Endothelial cell of umbilical vein (primary cell): ENCODE data around the gene ATP1A4. TPM values are rescaled to one million over a fixed set of nuclear protein-coding genes. Genes with fewer than 3 reads are reported as not detected.

Experiments
- BruUV-seq: library from RNA; stranded (reverse); fragments of 400-500 nt; replicated peaks from 2 replicates; lab custom pipeline; 2021; lab: Mats Ljungman, UMichigan
- CTCF ChIA-PET: fragments of 300-600, 350-600 bp; sonication (Branson Sonifier 250); formaldehyde crosslinking; loops from one replicate; lab custom pipeline; 2021; ENCODE audit warnings: antibody characterized with exemption, inconsistent platforms; lab: Charles Lee
- POLR2A ChIA-PET: fragments of 300-600, 350-600 bp; sonication (Branson Sonifier 250); formaldehyde crosslinking; loops from one replicate; lab custom pipeline; 2021; ENCODE audit warnings: antibody characterized with exemption, inconsistent platforms; lab: Charles Lee
- DNase-seq: peaks from one replicate; pipeline ENCODE4 v3.0.0-alpha.2; 2011; ENCODE audit warnings: low read depth, low spot score
- FAIRE-seq: peaks from 2 replicates; lab custom pipeline; 2011; peaks lifted over from hg19 to GRCh38; lab: Jason Lieb, UNC
- H2AFZ ChIP-seq: 2 replicates; pipeline ENCODE4 v1.6.0; 2012; ENCODE audit warnings: low read depth, low read length, control low read depth, inconsistent platforms
- H3K27ac ChIP-seq: 2 replicates; pipeline ENCODE4 v1.5.1; 2011; ENCODE audit warnings: low read depth, mild to moderate bottlenecking, control low read depth, low read length, moderate library complexity; ENCODE audit not compliant: insufficient read depth
- H3K27me3 ChIP-seq, 2 experiments: 2 replicates each; pipeline versions ENCODE4 v1.6.0 to v1.6.1; 2011; ENCODE audit warnings: low read length in 2 of 2, mixed read lengths in 1 of 2; ENCODE audit not compliant: control insufficient read depth in 2 of 2, insufficient read depth in 2 of 2
- H3K36me3 ChIP-seq, 2 experiments: 2 replicates in 1 of 2; 3 replicates in 1 of 2; pipeline ENCODE4 v1.5.1; 2011; ENCODE audit warnings: low read length in 2 of 2, mild to moderate bottlenecking in 1 of 2, moderate library complexity in 1 of 2; ENCODE audit not compliant: control insufficient read depth in 2 of 2, insufficient read depth in 2 of 2; ENCODE audit errors: extremely low read depth in 1 of 2
- H3K4me1 ChIP-seq: 3 replicates; pipeline ENCODE4 v1.5.1; 2011; ENCODE audit warnings: mild to moderate bottlenecking, low read length; ENCODE audit not compliant: control insufficient read depth, insufficient read depth; ENCODE audit errors: extremely low read depth
- H3K4me2 ChIP-seq: 2 replicates; pipeline ENCODE4 v1.6.1; 2011; ENCODE audit warnings: low read length, control low read depth, mixed read lengths; ENCODE audit not compliant: insufficient read depth
- H3K4me3 ChIP-seq, 3 experiments: fragments of 200-600 bp in 1 of 3; sonication (generic), shearing (Covaris generic) in 1 of 3; replicated peaks in 1 of 3; 2 replicates each; pipeline ENCODE4 v1.5.1; 2011 to 2016; ENCODE audit warnings: control low read depth in 3 of 3, low read length in 3 of 3, mild to moderate bottlenecking in 2 of 3, inconsistent platforms in 1 of 3, low read depth in 1 of 3, moderate library complexity in 1 of 3; ENCODE audit not compliant: insufficient read depth in 1 of 3
- H3K79me2 ChIP-seq: 2 replicates; pipeline ENCODE4 v1.6.0; 2012; ENCODE audit warnings: low read length, inconsistent platforms; ENCODE audit not compliant: control insufficient read depth, insufficient read depth
- H3K9ac ChIP-seq: replicated peaks from 2 replicates; pipeline ENCODE3; 2011; ENCODE audit warnings: low read length, control low read depth; ENCODE audit not compliant: insufficient read depth; ENCODE audit errors: extremely low read depth
- H3K9me1 ChIP-seq: replicated peaks from 3 replicates; pipeline ENCODE4 v1.6.0; 2011; ENCODE audit warnings: mild to moderate bottlenecking, low read length; ENCODE audit not compliant: control insufficient read depth, insufficient read depth; ENCODE audit errors: extremely low read depth
- H3K9me3 ChIP-seq: replicated peaks from 2 replicates; pipeline ENCODE4 v1.5.1; 2012; ENCODE audit warnings: low read length, inconsistent platforms; ENCODE audit not compliant: control insufficient read depth, insufficient read depth
- H4K20me1 ChIP-seq: replicated peaks from 2 replicates; pipeline ENCODE3; 2011; ENCODE audit warnings: mild to moderate bottlenecking, low read length; ENCODE audit not compliant: control insufficient read depth, insufficient read depth; ENCODE audit errors: extremely low read depth
- EZH2 ChIP-seq: IDR thresholded peaks from 2 replicates; pipeline ENCODE4 v1.6.1; 2012; ENCODE audit warnings: borderline replicate concordance, low read depth, mild to moderate bottlenecking, moderate library complexity, low read length, inconsistent platforms; ENCODE audit not compliant: severe bottlenecking
- FOS ChIP-seq: IDR thresholded peaks from 2 replicates; pipeline ENCODE4 v1.6.1; 2011; ENCODE audit warnings: mild to moderate bottlenecking, low read length, moderate library complexity, borderline replicate concordance; ENCODE audit not compliant: insufficient read depth
- GATA2 ChIP-seq: IDR thresholded peaks from 2 replicates; pipeline ENCODE4 v1.7.0; 2011; ENCODE audit warnings: low read depth, mild to moderate bottlenecking, moderate library complexity, mixed read lengths, low read length; ENCODE audit not compliant: insufficient read length, insufficient read depth
- MYC ChIP-seq: IDR thresholded peaks from one replicate; pipeline ENCODE4 v1.6.1; 2011; ENCODE audit warnings: mild to moderate bottlenecking, low read depth, low read length
- POLR2A ChIP-seq: IDR thresholded peaks from 2 replicates; pipeline ENCODE4 v1.6.1; 2012; ENCODE audit warnings: low read depth, mild to moderate bottlenecking, control low read depth, low read length
- POLR2AphosphoS5 ChIP-seq: IDR thresholded peaks from 2 replicates; pipeline ENCODE4 v1.6.1; 2012; ENCODE audit warnings: low read depth, mild to moderate bottlenecking, control low read depth, low read length, moderate library complexity; ENCODE audit not compliant: insufficient read depth
- dilution Hi-C: fragments of 300-500 bp; cut with MboI; formaldehyde crosslinking; loops from one replicate; pipeline ENCODE4 v1.15.0; 2019; ENCODE audit warnings: low sequenced_read_pairs; ENCODE audit not compliant: extremely low pct_ligation_motif_present
- intact Hi-C: fragments of 100-400 bp; cut with micrococcal nuclease; formaldehyde crosslinking; loops from one replicate; pipeline ENCODE4 v1.10.0; 2022
- polyA plus RNA-seq, 4 experiments: library from polyadenylated mRNA; depleted of rRNA in 3 of 4; stranded (reverse) in 3 of 4; unstranded in 1 of 4; fragments of >200 nt; gene quantifications; 2 replicates each; pipeline versions ENCODE4 v1.2.1 to v1.2.3, GENCODE V29; 2011 to 2012; ENCODE audit warnings: missing spikeins in 1 of 4
- total RNA-seq: library from RNA; stranded (reverse); gene quantifications from 2 replicates; pipeline ENCODE4 v1.2.3, GENCODE V29; 2021
- TF ChIP-seq, protein P1 (sequence below), 2 donors: IDR thresholded peaks; 1 replicate in 1 of 2; 2 replicates in 1 of 2; pipeline ENCODE4 v1.5.1; 2011; ENCODE audit warnings: low read length in 2 of 2, mild to moderate bottlenecking in 2 of 2, moderate library complexity in 2 of 2, control low read depth in 1 of 2, inconsistent platforms in 1 of 2, low read depth in 1 of 2; ENCODE audit not compliant: insufficient read depth in 1 of 2; ENCODE audit errors: extremely low read depth in 1 of 2

The ATP1A4 gene
- total and polyA plus RNA-seq, 2 donors (not counting 3 experiments of a cell fraction or from before 2014, with no cell fraction given) = not detected

GRCh38 chr1:160103658-160104408 lies 47.6 kb upstream of the ATP1A4 start:
- no TSS peak for BruUV-seq
- no peak for DNase-seq
- CTCF ChIA-PET = interaction anchor here (0.9 to 7.1 kb wide), 10 partner anchors 14 to 312 kb away, joined by 3 to 145 read pairs (median 8); partner anchors contain the start of gene KCNJ9
- Histone ChIP-seq H3K9me3 (no peaks in the 10 kb centered on the region), H3K4me2 (no peak overlapping the region), H3K9ac (no peak overlapping the region), H2AFZ (no peak overlapping the region), H3K79me2 (no peaks in the 10 kb centered on the region), H4K20me1 (no peaks in the 10 kb centered on the region), H3K4me1 (peaks cover 4% of the 10 kb centered on the region), H3K27me3 (peaks cover 30 to 44% of the 10 kb centered on the region in 2 experiments), H3K4me3 (no peak overlapping the region), H3K27ac (no peak overlapping the region), H3K9me1 (no peaks in the 10 kb centered on the region), H3K36me3 (no peaks in the 10 kb centered on the region)
- POLR2A ChIA-PET = no interaction called here
- no peak for TF ChIP-seq EZH2
- no peak for TF ChIP-seq POLR2A
- no peak for TF ChIP-seq FOS
- TF ChIP-seq, protein P1, sequence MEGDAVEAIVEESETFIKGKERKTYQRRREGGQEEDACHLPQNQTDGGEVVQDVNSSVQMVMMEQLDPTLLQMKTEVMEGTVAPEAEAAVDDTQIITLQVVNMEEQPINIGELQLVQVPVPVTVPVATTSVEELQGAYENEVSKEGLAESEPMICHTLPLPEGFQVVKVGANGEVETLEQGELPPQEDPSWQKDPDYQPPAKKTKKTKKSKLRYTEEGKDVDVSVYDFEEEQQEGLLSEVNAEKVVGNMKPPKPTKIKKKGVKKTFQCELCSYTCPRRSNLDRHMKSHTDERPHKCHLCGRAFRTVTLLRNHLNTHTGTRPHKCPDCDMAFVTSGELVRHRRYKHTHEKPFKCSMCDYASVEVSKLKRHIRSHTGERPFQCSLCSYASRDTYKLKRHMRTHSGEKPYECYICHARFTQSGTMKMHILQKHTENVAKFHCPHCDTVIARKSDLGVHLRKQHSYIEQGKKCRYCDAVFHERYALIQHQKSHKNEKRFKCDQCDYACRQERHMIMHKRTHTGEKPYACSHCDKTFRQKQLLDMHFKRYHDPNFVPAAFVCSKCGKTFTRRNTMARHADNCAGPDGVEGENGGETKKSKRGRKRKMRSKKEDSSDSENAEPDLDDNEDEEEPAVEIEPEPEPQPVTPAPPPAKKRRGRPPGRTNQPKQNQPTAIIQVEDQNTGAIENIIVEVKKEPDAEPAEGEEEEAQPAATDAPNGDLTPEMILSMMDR (IDR thresholded peaks at IDR 0.05; ENCODE audit: extremely low read depth in 1 of 2, insufficient read depth in 1 of 2, low read depth in 1 of 2, low read length in 2 of 2) = no peak
- TF ChIP-seq POLR2AphosphoS5 = no peak
- no peak for TF ChIP-seq MYC
- TF ChIP-seq GATA2 = no peak
- dilution Hi-C loops = no loop called here
- FAIRE-seq = no peak
- intact Hi-C loops = loop anchor here (10.0 kb wide), 1 partner anchor 501 kb away; no protein-coding TSS in a partner anchor
